GM19099 (cell line): ENCODE results near the gene EZH2.

ENCODE experiments used
- POLR2A ChIP-seq: IDR thresholded peaks from 3 replicates; pipeline ENCODE4 v1.6.1; 2011; ENCODE audit warnings: low read depth; ENCODE audit not compliant: insufficient read length; ENCODE audit errors: extremely low read depth

The EZH2 gene

DNA sequence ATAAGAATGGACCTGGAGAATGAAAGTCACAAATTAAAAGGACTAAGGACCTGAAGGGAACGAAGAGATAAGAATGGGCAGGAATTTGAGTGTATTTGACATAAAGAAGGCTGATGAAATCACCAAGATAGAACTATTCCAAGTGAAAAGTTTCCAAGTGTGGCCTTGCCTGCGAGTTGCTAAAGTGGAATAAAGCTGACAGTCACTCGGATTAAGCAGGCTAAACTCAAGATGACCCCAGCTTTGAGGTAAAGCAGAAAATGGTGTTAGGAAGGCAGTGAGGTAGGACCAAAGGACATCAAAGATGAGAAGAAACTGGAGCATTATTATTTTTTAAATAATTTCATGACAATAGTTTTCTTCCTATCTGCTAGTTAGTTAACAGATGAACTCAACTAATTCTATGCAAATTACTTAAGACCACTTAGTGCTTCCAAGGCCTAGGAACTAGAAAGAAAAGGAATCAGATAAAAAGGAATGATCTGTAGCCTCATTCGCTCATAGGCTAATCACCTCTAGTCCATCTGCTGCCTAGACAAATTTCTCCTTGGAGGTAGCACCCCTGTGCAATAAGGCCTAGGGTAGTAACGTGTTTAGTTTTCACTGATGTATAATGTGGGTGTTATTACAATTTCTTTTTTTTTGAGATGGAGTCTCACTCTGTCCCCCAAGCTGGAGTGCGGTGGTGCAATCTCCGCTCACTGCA lies 34.5 kb downstream of the EZH2 start:
- no peak for TF ChIP-seq POLR2A

DNA sequence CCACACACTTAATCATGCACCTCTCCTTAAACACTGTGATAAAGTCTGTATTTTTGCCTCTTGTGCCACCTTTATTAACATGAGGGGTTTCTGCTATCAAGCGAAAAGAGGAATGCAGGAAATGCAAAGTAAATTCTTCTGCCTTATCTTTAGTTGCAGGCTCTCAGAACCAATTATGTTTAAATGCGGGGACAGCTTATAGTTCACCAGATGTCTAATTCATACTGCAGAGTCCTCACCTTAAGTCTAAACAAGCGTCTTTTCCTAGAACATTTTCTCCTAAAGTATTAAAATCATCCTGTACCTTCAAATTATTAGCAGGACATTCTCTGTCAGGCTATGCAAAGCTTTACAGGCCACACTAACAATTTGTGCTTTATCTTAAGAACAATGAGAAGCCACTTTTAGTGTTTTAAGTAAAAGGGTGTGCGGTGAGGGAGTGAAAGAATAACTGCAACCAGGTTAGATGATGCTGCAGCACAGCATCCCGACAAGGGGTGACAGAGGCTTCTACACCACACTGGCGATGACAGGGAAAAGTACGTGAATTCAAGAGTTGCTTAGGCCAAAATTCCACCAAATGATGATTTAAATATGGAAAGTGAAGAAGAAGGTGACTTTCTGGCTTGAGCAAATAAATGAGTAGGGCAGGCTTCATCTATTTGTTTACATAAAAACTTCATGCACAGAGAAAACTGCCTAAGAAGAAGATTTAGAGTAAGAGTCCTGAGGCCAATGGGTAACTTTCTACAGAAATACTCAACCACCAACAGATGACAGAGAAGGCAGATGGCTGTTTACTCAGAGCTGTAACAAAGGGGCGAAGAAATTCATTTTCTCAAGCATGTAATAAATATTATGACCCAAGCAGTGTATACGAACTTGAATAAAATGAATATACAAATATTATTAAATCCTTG lies 36.0 kb downstream of the EZH2 start:
- no peak for TF ChIP-seq POLR2A

DNA sequence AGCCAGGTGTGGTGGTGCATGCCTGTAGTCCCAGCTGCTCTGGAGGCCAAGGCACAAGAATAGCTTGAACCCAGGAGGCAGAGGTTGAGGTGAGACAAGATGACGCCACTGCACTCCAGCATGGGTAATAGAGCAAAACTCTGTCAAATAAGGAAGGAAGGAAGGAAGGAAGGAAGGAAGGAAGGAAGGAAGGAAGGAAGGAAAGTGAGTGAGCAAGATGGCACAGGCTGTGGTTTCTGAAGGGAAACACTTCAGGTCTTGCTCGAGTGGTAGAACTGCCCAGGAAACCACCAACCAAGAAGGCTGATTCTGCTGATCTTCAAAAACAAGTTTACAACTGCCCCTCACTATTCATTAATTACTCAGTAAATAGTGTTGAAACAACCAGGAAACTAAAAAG lies 45.2 kb downstream of the EZH2 start:
- no peak for TF ChIP-seq POLR2A

DNA sequence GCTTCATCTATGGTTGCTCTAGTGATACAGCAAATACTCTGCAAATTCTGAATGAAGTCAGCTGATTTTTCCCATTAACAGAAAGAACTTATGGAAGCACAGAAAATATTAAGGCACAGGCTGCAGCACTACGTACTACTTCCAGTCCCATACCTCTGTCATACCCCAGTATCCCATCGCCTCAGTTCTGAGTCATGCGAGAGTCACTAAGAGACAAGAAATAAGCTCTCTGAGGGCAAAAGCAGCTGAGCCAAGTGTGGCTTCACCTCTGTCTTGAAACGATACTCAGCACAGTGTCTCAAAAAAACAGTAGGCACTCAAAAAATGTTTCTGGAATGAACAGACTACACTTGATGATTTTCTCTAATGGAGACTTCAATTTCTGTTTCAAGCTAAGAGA lies 48.2 kb downstream of the EZH2 start:
- no peak for TF ChIP-seq POLR2A

DNA sequence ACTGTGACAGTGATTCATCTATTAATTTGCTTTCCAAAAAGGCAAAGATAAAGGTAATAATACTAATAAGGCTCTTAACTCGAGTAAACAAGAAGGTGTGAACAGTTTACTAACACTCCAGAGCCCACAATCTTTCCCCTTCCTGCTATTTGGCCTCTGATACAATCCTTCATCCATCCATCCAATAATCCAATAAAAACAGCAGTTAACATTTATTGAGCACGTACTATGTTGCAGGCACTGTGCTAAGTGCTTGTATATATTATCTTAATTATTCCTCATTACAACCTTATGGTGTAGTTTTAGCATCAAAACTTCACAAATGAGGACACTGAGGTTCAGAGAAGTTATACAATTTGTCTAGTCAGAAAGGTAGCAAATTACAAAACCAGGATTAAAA lies 49.5 kb downstream of the EZH2 start:
- TF ChIP-seq POLR2A: no peak

DNA sequence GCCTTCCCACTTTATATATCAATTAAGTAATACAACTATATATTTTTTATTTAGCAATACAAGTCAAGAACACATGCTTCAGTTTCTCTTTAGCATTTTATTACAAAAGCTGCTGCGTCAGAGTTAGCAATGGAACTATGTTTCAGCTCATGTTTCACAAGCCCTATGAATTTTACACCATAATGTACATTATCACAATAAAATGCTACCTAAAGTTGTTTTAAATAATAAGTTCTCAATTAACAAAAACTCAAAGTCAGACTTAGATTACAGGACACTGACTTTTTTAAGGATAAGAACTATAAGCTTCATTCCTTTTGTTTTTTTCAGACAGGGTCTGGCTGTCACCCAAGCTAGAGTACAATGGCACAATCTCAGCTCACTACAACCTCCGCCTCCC lies 52.3 kb downstream of the EZH2 start:
- TF ChIP-seq POLR2A: no peak

DNA sequence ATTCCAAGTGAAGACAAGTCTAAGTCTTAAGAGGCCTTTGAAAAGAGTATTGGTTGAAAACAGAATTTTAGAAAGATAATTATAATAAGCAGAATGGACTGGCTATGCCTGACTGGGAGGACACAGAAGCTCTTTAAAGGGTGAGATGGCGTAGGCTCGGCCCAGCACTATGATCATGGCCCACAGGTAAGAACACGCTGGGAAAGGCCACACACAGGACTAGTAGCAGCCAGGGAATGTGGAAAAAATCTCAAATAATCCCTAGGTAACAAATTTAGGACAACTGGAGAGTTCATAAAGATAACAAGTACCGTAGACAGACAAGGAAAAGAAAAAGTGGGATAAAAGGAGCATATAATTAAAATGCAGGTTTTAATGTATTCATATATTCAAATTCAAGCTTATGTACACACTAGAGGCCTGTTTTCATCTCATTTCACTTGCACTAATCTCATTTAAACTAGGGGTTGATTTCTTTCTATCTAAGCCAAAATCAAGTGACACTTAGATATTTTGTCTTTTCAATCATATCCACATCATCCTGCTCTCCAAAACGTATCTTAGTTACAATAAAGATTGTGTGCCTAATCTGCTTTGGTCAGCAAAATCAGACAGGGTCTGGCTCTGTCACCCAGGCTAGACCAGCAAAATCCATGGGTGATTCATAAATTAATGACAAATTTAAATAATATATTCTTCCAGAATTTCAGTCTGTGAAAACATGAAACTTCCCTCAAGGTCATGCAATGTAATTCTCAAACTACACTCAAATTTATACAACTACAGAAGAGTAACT lies 53.0 kb downstream of the EZH2 start:
- TF ChIP-seq POLR2A: no peak

DNA sequence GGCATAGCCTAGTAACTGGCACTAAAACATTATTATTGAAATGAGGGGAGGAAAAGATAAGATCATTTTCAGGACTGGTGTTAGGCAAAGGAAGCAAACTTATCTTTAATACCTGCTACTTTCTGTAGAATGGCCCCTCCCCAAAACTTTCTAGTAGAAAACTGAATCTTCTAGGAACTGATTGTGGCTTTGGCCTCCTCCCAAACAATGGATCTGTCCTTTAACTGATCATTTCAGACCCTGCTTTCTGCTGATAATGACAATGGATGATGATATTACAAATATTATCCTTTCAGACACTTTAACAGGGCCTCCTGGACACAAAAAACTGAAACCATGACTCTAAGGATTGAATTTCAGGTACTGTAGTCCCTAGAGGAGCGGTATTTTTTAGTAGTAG lies 55.1 kb downstream of the EZH2 start:
- TF ChIP-seq POLR2A: no peak

DNA sequence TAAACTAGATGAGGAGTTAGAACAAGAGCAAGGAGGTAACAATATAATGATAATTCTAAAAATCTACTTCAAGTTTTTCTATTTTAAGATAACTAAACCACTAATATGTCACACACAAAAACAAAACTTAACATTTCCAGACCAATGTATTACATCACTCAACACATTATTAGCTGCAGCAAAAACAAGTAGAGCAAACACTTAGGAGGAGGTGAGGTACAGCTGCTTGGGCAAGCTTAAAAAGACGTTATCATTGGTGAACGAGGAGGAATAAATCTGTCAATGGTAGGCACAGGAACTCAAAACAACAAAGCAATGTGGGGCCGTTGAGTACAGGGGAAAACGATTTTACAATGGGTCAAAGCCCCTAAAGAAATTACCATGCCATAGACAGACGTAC lies 58.8 kb downstream of the EZH2 start:
- TF ChIP-seq POLR2A: no peak

DNA sequence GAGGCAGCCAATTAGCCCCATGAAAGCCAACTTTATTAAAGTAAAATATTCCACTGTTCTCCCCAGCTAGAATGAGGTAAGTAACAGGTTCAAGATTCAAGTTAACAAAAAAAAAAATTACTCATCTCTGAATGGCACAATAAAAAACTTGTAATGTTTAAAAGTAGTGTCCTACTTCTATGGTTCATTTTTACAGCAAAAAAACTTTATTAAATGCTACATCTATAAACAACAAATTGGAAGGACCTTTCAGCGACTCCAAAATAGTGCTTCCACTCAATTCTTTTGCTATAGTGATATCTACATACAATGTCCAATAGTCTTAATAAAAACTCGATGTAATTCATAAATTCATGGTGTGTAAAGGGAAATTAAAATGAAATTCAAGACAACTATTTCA lies 59.2 kb downstream of the EZH2 start:
- TF ChIP-seq POLR2A: no peak

DNA sequence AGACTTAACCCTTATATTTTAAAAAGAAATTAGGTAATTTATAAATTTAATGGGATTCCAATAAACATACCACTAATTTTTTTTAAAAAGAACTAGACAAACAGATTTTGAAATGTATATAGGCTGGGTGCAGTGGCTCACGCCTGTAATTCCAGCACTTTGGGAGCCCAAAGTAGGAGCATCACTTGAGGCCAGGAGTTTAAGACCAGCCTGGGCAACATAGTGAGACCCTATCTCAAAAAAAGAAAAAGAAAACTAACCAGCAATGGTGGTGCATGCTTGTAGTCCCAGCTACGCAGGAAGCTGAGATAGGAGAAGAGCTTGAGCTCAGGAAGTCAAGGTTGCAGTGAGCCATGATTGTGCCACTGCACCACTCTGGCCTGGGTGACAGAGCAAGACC lies 62.7 kb downstream of the EZH2 start:
- no peak for TF ChIP-seq POLR2A

DNA sequence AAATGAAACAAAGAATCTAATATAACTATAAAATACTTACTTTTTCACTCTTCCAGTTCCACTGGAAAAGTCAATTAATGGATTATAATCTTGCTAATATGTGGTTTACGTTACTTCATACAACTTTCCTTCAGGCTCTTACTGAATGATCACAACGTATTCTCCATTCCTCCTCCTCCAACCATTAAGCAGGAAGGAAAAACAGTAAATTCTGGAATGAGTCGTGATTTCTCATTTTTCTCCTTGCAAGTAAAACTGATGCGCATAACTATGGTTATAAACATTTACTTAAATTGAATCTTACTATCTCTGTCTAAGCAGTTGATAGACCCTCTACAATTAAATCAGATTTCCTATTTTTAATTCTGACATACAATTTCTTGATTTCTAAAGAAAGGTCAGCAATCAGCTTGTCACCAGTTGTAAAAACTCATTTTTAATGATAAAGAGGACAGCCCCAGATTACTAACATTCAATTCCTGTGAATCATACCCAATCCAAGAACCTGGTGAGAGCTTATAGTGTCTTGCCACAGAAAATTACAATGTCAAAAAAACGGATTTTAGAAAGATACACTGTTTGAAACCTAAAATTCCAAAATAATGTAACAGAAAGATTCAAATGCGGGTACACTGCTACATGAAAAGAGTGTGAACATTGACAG lies 64.3 kb downstream of the EZH2 start:
- no peak for TF ChIP-seq POLR2A

DNA sequence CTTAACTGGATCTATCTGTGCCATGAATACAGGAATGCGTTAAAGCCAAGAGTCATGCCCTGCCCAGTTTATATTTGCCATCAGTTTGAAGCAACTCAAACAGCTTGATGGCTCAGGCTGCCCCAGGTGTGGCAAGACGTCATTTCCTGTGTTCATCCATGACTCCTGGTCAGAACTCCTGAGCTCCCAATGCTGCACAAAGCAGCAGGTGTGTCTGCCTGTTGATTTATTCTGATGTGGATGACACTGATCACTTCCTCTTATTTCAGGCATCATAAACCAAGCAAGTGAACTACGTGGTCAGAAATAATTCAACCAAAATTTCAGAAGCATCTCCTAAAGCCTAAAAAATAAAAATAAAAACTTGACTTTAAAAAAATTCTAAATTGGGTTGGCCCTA lies 68.5 kb downstream of the EZH2 start:
- TF ChIP-seq POLR2A: no peak

DNA sequence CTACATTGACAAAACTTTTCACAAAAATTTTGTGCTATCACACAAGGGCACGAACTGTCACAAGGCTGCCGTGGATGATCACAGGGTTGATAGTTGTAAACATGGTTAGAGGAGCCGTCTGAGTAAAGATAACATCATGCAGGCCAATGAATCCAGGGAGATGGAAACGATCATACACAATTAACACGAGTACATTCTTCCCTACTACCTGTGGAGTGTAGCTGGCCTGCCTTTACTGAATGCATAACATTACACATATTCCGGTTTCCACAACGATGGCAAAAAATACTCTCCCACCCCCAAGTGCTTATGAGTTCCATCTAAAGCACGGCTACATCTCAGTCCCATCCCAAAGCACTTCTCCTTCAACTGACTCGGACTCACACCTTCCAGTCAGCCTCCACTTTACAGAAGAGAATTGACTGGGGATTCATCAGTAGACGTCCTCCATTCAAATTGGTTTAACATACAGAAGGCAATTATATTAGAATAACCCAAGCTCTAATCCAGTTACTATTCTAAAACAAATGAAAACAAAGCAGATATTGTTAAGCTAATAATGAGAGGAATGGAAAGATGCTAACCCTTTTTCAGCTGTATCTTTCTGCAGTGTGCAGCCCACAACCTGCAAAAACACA lies 69.0 kb downstream of the EZH2 start:
- TF ChIP-seq POLR2A: no peak
